T follicular helper cell (primary cell): ENCODE measurements around the gene TOM1.

Experiments used
- DNase-seq: peaks from one replicate; pipeline ENCODE4 v3.0.0-alpha.2; 2020; ENCODE audit warnings: low read depth

The TOM1 gene

DNA sequence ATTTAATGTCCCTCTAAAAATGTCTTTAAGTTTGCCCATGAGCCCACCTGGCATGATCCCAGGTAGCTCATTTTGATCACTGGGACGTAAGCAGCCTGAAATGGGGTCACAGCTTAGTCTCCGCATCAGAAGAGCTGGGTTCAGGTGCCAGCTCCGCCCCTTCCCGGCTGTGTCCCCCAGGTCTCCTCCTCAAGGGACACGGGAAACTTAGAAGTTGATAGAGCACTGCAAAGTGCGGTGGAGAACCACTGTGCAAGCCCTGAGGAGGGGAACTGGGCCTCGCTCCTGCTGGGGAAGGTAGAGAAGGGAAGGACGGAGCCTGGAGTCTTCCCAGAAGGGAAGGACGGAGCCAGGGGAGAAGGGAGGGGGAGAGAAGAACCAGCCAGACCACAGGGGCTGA is 7.7 kb downstream of the TOM1 start:
- DNase-seq = no peak

DNA sequence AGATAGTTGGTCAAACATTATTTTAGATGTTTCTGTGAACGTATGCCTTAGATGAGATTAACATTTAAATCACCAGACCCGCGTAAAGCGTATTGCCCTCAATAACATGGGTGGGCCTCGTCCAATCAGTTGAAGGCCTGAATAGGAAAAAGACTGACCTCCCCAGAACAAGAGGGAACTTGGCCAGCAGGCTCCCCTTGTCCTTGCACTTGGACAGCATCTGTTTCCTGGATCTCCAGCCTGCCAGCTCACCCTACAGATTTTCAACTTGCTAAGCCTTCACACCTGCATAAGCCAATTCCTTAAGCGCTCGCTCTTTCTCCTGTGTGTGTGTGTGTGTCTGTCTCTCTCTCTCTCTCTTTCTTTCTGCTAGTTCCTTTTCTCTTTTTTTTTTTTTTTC is 8.2 kb downstream of the TOM1 start:
- DNase-seq = no peak

DNA sequence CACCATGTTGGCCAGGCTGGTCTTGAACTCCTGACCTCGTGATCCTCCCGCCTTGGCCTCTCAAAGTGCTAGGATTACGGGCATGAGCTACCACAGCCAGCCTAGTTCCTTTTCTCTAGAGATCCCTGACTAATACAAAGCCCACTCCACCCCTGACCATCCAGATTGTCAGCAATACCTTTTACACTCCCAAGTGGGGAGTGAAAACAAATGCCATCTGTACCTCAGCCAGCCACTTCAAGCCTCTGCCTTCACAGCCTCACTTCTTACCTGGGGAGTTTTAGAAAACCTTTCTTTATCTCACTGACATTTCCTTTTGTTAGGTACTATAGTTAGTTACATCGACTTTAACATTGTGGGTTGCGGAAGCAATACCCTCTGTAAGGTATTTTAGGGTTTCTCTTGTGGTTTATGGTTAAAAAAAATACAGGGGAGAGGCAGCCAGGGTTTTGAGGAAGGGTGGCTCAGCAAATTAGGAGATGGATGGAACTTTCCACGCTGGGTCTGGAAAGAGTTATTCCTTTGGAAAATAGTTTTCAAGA is 8.9 kb downstream of the TOM1 start:
- DNase-seq = no peak

DNA sequence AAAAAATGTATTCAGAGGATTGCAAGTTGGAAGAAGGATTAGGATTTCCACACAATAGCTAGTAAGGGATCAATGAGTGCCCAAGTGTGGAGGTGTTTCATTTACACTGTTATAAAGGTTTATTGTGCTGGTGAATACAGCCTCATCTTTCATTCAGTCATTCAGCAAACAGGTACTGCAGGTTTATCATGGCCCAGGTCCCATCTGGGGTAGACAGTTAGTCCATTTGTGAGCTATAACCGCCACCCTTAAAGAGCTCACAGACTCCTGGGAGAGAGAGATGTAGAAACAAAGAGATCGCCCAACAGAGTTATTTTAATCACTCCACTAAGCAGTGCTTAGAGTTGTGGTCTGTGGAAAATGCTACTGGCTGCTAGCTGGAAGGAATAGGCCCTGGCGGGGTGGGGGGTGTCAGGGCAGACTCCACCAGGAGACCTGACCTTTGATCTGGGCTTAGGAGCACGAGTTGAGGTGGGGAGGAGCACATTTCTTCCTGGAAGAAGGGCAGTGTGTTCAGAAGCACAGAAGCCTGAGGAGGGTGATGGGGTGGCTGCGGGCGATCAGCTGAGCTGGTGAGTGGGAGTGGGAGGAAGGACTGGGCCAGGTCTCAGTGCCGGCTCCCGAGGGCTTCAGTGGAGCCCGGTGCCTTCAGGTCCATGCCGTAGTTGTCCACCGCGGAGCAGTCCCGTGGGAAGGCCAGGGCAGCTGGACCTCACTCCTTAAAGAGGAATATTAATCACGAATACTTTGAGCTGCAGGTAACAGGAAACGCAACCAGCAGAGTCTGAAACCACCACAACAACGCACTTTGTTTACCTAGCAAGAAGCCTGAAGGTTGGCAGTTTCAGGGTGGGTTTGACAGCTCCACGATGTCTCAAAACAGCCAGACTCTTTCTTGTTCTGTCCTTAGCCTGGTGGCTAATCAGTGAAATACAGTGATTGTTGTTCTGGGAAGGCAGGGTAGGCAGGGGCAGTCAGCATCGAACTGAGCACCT is 11.2 kb downstream of the TOM1 start:
- no peak for DNase-seq

GRCh38 chr22:35311551-35311999 is 11.9 kb downstream of the TOM1 start:
- no peak for DNase-seq

GRCh38 chr22:35312198-35313059 is 12.7 kb downstream of the TOM1 start:
- no peak for DNase-seq

GRCh38 chr22:35313311-35314121 is 13.8 kb downstream of the TOM1 start:
- no peak for DNase-seq

GRCh38 chr22:35314161-35314942 is 14.7 kb downstream of the TOM1 start:
- DNase-seq = no peak

GRCh38 chr22:35315141-35315854 is 15.6 kb downstream of the TOM1 start:
- DNase-seq = no peak

- no peak for DNase-seq
These were observed 16.4 kb downstream of the TOM1 start for GRCh38 chr22:35315855-35316745.

DNA sequence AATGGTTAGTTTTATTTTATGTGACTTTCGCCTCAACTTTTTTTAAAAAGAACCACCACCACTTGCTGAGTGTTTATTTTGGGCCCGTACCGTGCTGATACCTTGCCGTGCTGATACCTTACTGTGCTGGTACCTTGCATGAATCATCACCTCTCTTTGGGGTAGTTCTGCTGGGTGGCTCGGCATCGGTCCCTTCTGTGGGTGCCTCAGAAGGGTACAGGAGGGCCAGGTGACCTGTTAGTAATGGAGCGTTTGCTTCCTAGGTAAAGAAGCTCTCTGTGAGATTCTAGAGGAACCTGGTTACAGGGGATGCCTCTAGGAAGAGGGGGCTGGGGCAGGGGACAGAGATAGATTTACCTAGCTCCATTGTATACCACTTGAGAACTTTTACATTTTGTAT is 17.1 kb downstream of the TOM1 start:
- DNase-seq = no peak

DNA sequence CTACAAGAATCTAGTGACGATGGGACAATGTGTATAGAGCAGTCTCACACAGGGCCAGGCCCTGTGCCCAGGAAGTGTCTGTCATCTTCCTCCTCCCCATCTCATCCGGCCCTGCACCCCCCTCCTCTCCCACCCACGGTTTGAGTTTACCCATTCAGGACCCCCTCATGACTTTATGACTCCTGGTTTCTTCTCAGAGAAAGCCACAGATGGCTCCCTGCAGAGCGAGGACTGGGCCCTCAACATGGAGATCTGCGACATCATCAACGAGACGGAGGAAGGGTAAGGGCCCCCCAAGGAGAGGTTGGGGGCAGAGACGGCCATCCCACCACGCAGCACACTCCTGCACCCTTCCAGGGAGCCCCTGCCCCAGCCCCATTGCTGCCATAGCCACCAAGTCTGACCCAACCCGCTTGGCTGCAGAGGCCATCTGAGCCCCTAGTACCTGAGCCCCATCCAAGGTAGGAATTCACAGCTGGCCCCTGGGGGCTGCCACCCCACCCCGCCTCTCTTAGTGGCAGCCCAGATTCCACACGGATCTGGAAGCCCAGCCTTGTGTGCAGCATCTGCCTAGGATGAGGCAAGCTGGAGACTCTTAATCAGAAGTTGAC is 18.1 kb downstream of the TOM1 start:
- DNase-seq = no peak

- no peak for DNase-seq
These were observed 18.9 kb downstream of the TOM1 start for GRCh38 chr22:35318346-35319215.

DNA sequence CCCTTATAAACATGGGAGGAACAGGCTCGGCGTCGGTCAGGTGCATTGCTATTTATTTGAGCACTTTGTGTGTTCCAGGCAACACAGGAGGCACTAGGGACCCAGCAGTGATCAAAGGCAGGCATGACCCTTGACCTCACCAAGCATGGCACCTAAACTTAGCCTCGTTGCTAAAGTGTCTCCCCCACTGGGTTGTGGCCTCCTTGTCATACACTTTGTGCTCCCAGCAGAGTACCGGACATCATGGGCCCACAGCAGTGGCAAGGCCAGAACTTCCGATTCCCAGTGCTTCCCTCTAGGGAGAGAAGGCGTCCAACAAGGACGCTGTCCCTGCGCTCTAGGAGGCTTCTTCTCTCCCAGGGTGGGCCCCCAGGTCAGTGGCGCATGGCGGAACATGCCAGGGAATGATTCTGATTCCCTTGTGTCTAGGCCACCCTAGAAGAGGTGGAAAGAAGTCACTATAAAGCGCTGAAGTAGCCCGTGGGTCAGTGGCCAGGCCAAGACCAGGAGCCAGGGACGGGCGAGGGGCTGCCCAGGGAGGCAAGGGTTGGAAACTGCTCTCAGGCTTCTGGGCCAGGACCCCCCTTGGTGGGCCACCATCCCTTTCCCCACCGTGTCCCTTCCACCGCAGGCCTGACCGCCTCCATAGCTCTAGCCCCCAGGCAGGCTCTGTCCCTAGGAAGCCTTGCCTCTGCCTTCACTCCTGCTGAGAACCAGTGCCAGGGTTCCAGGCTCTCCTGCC is 19.7 kb downstream of the TOM1 start:
- no peak for DNase-seq

GRCh38 chr22:35322126-35322525 is 22.4 kb downstream of the TOM1 start:
- DNase-seq = no peak

DNA sequence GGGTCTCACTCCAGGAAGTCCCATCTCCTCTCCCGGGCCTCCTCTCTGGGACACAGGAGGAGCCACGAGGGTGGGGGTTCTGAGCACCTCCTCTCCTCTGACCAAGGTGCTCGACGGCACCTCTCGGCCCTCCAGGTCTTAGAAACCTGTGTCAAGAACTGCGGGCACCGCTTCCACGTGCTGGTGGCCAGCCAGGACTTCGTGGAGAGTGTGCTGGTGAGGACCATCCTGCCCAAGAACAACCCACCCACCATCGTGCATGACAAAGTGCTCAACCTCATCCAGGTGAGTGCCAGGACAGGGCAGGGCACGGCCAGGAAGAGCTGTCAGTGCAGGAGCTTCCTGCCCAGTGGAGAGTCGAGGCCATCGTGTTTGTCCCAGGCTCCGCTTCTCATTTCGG is 23.2 kb downstream of the TOM1 start:
- DNase-seq = no peak

GRCh38 chr22:35323305-35323704 is 23.6 kb downstream of the TOM1 start:
- no peak for DNase-seq
